Measurements from ENCODE around the gene TCF21.

- TF ChIP-seq CTCF (IDR thresholded peaks at IDR 0.05) (no peak), POLR2A (IDR thresholded peaks at IDR 0.05) (no peak)
These were observed 1.8 kb downstream of the TCF21 start for GRCh38 chr6:133890711-133891148.

Data from adrenal gland (tissue), 5 donors.